ENCODE results near the gene MED12.
"Not testable (repeated sequence)": the region's sequence is repeated elsewhere in the genome, so short reads cannot be mapped to it uniquely, and the experiment has no call there.

The MED12 gene

GRCh38 chrX:71166461-71166860, 48.1 kb downstream of the MED12 start:
- no peak for DNase-seq

- DNase-seq = no peak
Measured at GRCh38 chrX:71167031-71167781, 48.8 kb downstream of the MED12 start.

GRCh38 chrX:71168134-71168533, 49.7 kb downstream of the MED12 start:
- DNase-seq = no peak

- DNase-seq = no peak
Measured at GRCh38 chrX:71169586-71169985, 51.2 kb downstream of the MED12 start.

- no peak for DNase-seq
Measured at GRCh38 chrX:71170660-71171059, 52.3 kb downstream of the MED12 start.

- no peak for DNase-seq
Measured at GRCh38 chrX:71171110-71171801, 52.9 kb downstream of the MED12 start.

- DNase-seq = no peak
Measured at GRCh38 chrX:71173440-71173839, 55.0 kb downstream of the MED12 start.

- no peak for DNase-seq
Measured at GRCh38 chrX:71174795-71175194, 56.4 kb downstream of the MED12 start.

GRCh38 chrX:71175531-71175930, 57.1 kb downstream of the MED12 start:
- no peak for DNase-seq

GRCh38 chrX:71177327-71177726, 58.9 kb downstream of the MED12 start:
- no peak for DNase-seq

- DNase-seq = peak; percentile 6
Measured at GRCh38 chrX:71178908-71179307, 60.5 kb downstream of the MED12 start.

GRCh38 chrX:71180579-71181265, 62.3 kb downstream of the MED12 start:
- DNase-seq = not testable (repeated sequence)

GRCh38 chrX:71181558-71181909, 63.1 kb downstream of the MED12 start:
- no peak for DNase-seq

- peak; percentile 91 for DNase-seq
Measured at GRCh38 chrX:71181910-71182799, 63.8 kb downstream of the MED12 start.

GRCh38 chrX:71182871-71183270, 64.5 kb downstream of the MED12 start:
- DNase-seq = no peak

- DNase-seq = no peak
Measured at GRCh38 chrX:71183341-71183740, 64.9 kb downstream of the MED12 start.

GRCh38 chrX:71184092-71184491, 65.7 kb downstream of the MED12 start:
- no peak for DNase-seq

- DNase-seq = no peak
Measured at GRCh38 chrX:71184803-71185495, 66.6 kb downstream of the MED12 start.

- no peak for DNase-seq
Measured at GRCh38 chrX:71191248-71191647, 72.9 kb downstream of the MED12 start.
